ENCODE data around the gene ABTB2. TPM values are rescaled to one million over a fixed set of nuclear protein-coding genes. Genes with fewer than 3 reads are reported as not detected.

ABTB2 gene
- polyA plus RNA-seq, 1 of the 3 experiments (the other 2 are of a cell fraction) = 7.8 TPM

GRCh38 chr11:34299284-34299972, 58.4 kb downstream of the ABTB2 start:
- no peaks in the 10 kb centered on the region for H3K27me3 ChIP-seq (ENCODE audit: insufficient read depth)
- no peaks in the 10 kb centered on the region for H3K36me3 ChIP-seq (replicated peaks in 1 of 2; ENCODE audit: control insufficient read depth in 1 of 2, insufficient read depth in 2 of 2, low read length in 1 of 2)
- no peaks in the 10 kb centered on the region for H4K20me1 ChIP-seq (ENCODE audit: insufficient read depth)
- TF ChIP-seq YY1 (IDR thresholded peaks at IDR 0.05; ENCODE audit: low read depth) (no peak), EZH2phosphoT487 (IDR thresholded peaks at IDR 0.05; ENCODE audit: borderline replicate concordance, low read depth) (no peak), ELF1 (IDR thresholded peaks at IDR 0.05) (no peak), REST (IDR thresholded peaks at IDR 0.05; ENCODE audit: low read depth, low read length) (no peak), FOSL2 (IDR thresholded peaks at IDR 0.05; ENCODE audit: borderline replicate concordance, low read depth) (no peak), GATA2 (CRISPR knock-in tag; IDR thresholded peaks at IDR 0.05) (no peak), CHD2 (IDR thresholded peaks at IDR 0.05; ENCODE audit: low read length, partially characterized antibody) (no peak), TAF1 (IDR thresholded peaks at IDR 0.05; ENCODE audit: borderline replicate concordance, low read depth, low read length) (no peak), RCOR1 (IDR thresholded peaks at IDR 0.05; ENCODE audit: low read length) (no peak), IRF3 (IDR thresholded peaks at IDR 0.05; ENCODE audit: low read depth, low read length) (no peak), RFX5 (IDR thresholded peaks at IDR 0.05; ENCODE audit: low read length) (no peak), TEAD4 (IDR thresholded peaks at IDR 0.05; ENCODE audit: borderline replicate concordance, insufficient read depth) (no peak), RXRA (IDR thresholded peaks at IDR 0.05; ENCODE audit: borderline replicate concordance, low read depth) (no peak), RAD21 (IDR thresholded peaks at IDR 0.05; ENCODE audit: low read length) (no peak), EP300 (IDR thresholded peaks at IDR 0.05; ENCODE audit: borderline replicate concordance in 1 of 2, low read depth in 1 of 2, low read length in 1 of 2) (no peak)
- ChIA-PET POLR2A (no interaction called here), CTCF (interaction anchor here (0.7 to 3.3 kb wide), 3 partner anchors 13 to 125 kb away, joined by 3 to 13 read pairs (median 5); no protein-coding TSS in a partner anchor)
- no peak overlapping the region for H2AFZ ChIP-seq (ENCODE audit: low read depth)
- H3F3A ChIP-seq (replicated peaks; ENCODE audit: insufficient read depth) = peaks cover 22% of the 10 kb centered on the region
- H3K4me1 ChIP-seq (ENCODE audit: control insufficient read depth in 1 of 2, insufficient read depth in 2 of 2, low read depth in 1 of 2, low read length in 1 of 2) = peaks cover 37 to 41% of the 10 kb centered on the region in 2 experiments
- H3K4me3 ChIP-seq (ENCODE audit: low read depth in 2 of 2, low read length in 1 of 2) = no peak overlapping the region
- H3K4me2 ChIP-seq = no peak overlapping the region
- DNase-seq = no peak
- 84% methylated on average over 10 of the region's 11 CpGs for WGBS (ENCODE audit: low lambda C conversion rate)
- peak overlapping the region in 1 of 2 experiments; percentile 23; a peak in 1 of 4 replicates for H3K27ac ChIP-seq (ENCODE audit: low read depth in 2 of 2, low read length in 1 of 2)
- H3K9ac ChIP-seq = no peak overlapping the region
- no peaks in the 10 kb centered on the region for H3K9me2 ChIP-seq
- no peaks in the 10 kb centered on the region for H3K9me3 ChIP-seq
- H3K79me2 ChIP-seq (ENCODE audit: insufficient read depth) = no peaks in the 10 kb centered on the region

Data from SK-N-SH (cell line).